ENCODE results near the gene SLC22A13. TPM values are rescaled to one million over a fixed set of nuclear protein-coding genes. Genes with fewer than 3 reads are reported as not detected.

The SLC22A13 gene
- total and polyA plus RNA-seq, 5 experiments from 2014 or later, result 0.08 to 1.0 (median 1.0) TPM; not detected in 2

Other genes with a start within 250 kb of the SLC22A13 start
- gene PLCD1, start 236.2 kb upstream of the SLC22A13 start, total RNA-seq, result 10 to 100 TPM; 39.3 to 42.7 TPM
- 10 to 100 TPM; 11.0 to 23.0 (median 15.6) TPM for gene PLCD1, start 236.2 kb upstream of the SLC22A13 start, polyA plus RNA-seq
- gene DLEC1, start 226.6 kb upstream of the SLC22A13 start, total RNA-seq, result 1 to 10 TPM; 4.6 to 5.2 TPM
- gene DLEC1, start 226.6 kb upstream of the SLC22A13 start, polyA plus RNA-seq, result under 1 TPM; 0.31 to 0.37 (median 0.35) TPM
- gene ACAA1, start 128.7 kb upstream of the SLC22A13 start, total RNA-seq, result 10 to 100 TPM; 81.0 to 84.3 TPM
- 10 to 100 TPM; 53.5 to 64.8 (median 55.6) TPM for gene ACAA1, start 128.7 kb upstream of the SLC22A13 start, polyA plus RNA-seq
- gene MYD88, start 127.2 kb upstream of the SLC22A13 start, total RNA-seq, result 10 to 100 TPM; 40.6 to 44.7 TPM
- gene MYD88, start 127.2 kb upstream of the SLC22A13 start, polyA plus RNA-seq, result 10 to 100 TPM; 54.5 to 73.9 (median 71.8) TPM
- 10 to 100 TPM; 40.3 to 40.8 TPM for gene OXSR1, start 100.3 kb upstream of the SLC22A13 start, total RNA-seq
- gene OXSR1, start 100.3 kb upstream of the SLC22A13 start, polyA plus RNA-seq, result 10 to 100 TPM; 12.9 to 14.0 (median 13.1) TPM
- gene SLC22A14, start 16.5 kb downstream of the SLC22A13 start, total RNA-seq, result under 1 TPM in 1 of 2 experiments, not detected in 1; 0.22 TPM
- not detected for gene SLC22A14, start 16.5 kb downstream of the SLC22A13 start, polyA plus RNA-seq
- 1 to 10 TPM; 2.3 to 3.4 TPM for gene XYLB, start 81.0 kb downstream of the SLC22A13 start, total RNA-seq
- under 1 TPM; 0.29 to 0.83 (median 0.77) TPM for gene XYLB, start 81.0 kb downstream of the SLC22A13 start, polyA plus RNA-seq
- 10 to 100 TPM; 13.7 to 16.1 TPM for gene ACVR2B, start 188.1 kb downstream of the SLC22A13 start, total RNA-seq
- gene ACVR2B, start 188.1 kb downstream of the SLC22A13 start, polyA plus RNA-seq, result 1 to 10 TPM in 2 of 3 donors, under 1 TPM in 1; 0.69 to 1.9 (median 1.2) TPM
- 10 to 100 TPM; 32.7 to 33.5 TPM for gene EXOG, start 230.5 kb downstream of the SLC22A13 start, total RNA-seq
- 1 to 10 TPM; 2.6 to 8.4 (median 6.3) TPM for gene EXOG, start 230.5 kb downstream of the SLC22A13 start, polyA plus RNA-seq

Data from naive thymus-derived CD8-positive, alpha-beta T cell (primary cell).